Dedifferentiated amniotic fluid mesenchymal stem cell (primary cell): ENCODE results near the gene SNIP1.
A peak's percentile ranks its signal among the peaks of the same experiment; 100 is the strongest.
"Not testable (repeated sequence)": the region's sequence is repeated elsewhere in the genome, so short reads cannot be mapped to it uniquely, and the experiment has no call there.

Source experiments
- DNase-seq: peaks from one replicate; pipeline ENCODE4 v3.0.0-alpha.2; 2016; ENCODE audit errors: extremely low spot score

Gene SNIP1

GRCh38 chr1:37513795-37514349 lies 40.2 kb downstream of the SNIP1 start:
- DNase-seq = no peak

- no peak for DNase-seq
These were observed 44.9 kb downstream of the SNIP1 start for GRCh38 chr1:37509181-37509580.

- no peak for DNase-seq
These were observed 47.4 kb downstream of the SNIP1 start for GRCh38 chr1:37506740-37507139.

- DNase-seq = not testable (repeated sequence)
These were observed 51.3 kb downstream of the SNIP1 start for GRCh38 chr1:37502791-37503190.

GRCh38 chr1:37502104-37502503 lies 52.0 kb downstream of the SNIP1 start:
- no peak for DNase-seq

- no peak for DNase-seq
These were observed 52.4 kb downstream of the SNIP1 start for GRCh38 chr1:37501661-37502060.

- no peak for DNase-seq
These were observed 55.0 kb downstream of the SNIP1 start for GRCh38 chr1:37498872-37499617.

- no peak for DNase-seq
These were observed 56.3 kb downstream of the SNIP1 start for GRCh38 chr1:37497832-37498231.

- DNase-seq = no peak
These were observed 58.2 kb downstream of the SNIP1 start for GRCh38 chr1:37495875-37496274.

- DNase-seq = no peak
These were observed 60.6 kb downstream of the SNIP1 start for GRCh38 chr1:37493336-37494098.

GRCh38 chr1:37487619-37487984 lies 66.5 kb downstream of the SNIP1 start:
- no peak for DNase-seq

- DNase-seq = peak; percentile 61
These were observed 67.1 kb downstream of the SNIP1 start for GRCh38 chr1:37486680-37487618.

GRCh38 chr1:37485902-37486679 lies 68.0 kb downstream of the SNIP1 start:
- DNase-seq = no peak
